ENCODE measurements around the gene TMEM50A.
"Not testable (repeated sequence)": the region's sequence is repeated elsewhere in the genome, so short reads cannot be mapped to it uniquely, and the experiment has no call there.

The TMEM50A gene

GRCh38 chr1:25336922-25337354 lies 1.2 kb upstream of the TMEM50A start:
- DNase-seq (ENCODE audit: low spot score): not testable (repeated sequence)

DNA sequence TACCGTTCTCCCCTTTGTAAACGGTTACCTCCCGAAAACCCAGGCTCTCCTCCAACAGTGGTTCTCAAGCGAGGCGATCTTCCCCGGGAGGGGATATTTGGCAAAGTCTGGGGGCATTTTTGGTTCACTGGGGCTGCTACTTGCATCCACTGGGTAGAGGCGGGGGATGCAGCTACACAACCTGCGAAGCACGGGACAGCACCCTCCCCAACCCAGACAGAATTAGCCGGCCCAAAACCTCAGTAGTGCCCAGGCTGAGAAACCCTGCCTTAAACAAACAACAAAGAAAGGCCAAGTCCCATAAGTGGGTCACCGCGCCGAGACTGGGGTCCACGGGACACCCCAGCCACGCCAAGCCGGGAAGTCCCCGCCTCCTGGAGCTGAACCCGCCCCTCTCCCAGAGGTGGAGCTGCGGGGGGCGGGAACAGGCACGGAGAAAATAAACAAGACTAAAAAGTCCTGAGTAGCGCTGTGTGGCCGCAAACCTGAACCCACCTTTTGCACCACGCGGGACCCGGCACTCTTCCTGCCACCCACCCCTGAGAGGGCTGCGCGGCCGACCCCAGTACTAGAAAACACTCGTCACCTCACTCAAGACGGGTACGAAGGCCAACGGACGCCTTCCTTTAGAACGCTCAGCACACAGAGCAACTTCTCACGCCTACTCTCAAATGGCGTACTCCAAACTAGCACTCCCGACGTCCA lies 499 bp upstream of the TMEM50A start:
- not testable (repeated sequence) for DNase-seq (ENCODE audit: low spot score)

DNA sequence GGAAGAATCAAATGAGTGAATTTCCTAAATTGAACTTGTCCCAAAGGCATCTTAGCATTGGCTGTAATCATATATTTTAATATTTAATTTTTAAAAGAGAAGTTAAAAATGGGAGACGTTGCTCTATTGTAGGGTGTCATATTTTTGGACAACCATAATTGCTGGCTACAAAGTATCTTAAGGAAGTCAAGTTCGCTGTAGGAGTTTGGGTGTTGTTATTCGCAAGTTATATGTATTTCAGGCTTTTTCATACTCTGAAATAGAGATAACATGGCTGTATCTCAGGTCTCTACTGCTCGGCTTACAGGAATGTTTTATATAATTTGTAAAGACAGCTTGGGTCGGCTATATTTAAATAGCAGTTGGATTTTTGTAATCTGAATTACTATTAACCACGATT lies 852 bp downstream of the TMEM50A start:
- peak; percentile 12 for DNase-seq (ENCODE audit: low spot score)

- DNase-seq (ENCODE audit: low spot score): no peak
These were observed 3.6 kb downstream of the TMEM50A start for GRCh38 chr1:25341746-25342145.

DNA sequence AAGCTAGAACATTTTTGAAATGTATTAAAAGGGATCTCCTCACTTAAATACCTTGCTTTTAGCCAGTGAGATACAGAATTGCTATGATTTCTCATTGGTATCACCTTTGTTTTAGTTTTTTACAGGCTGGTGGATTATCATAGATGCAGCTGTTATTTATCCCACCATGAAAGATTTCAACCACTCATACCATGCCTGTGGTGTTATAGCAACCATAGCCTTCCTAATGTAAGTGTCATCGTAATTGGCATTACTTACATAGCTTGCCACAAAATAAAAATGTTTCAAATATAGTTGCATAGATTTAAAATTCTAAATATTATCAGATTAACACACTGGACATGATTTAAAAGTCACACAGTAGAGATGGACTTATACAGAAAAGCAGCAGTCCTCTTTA lies 4.7 kb downstream of the TMEM50A start:
- DNase-seq (ENCODE audit: low spot score): no peak

- DNase-seq (ENCODE audit: low spot score): no peak
These were observed 5.7 kb downstream of the TMEM50A start for GRCh38 chr1:25343872-25344271.

DNA sequence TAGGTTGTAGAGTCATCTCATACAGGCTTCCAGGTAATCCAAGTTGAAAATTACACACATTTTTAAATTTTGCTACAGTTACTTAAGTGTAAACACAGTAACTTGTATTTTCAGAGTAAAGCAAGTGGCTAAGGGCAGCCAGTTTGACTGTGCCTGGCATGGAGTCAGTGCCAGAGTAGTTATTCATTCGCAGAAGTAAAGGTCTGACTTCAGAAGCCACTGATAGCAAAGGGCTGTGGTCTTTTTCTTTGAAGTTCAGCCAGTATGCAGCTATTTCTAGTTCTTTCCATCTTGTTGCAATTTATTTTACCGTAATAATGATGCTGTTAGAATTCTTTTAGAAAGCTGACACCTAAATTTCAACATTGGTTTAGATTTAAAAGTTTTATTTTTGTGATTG lies 9.4 kb downstream of the TMEM50A start:
- DNase-seq (ENCODE audit: low spot score): no peak

- no peak for DNase-seq (ENCODE audit: low spot score)
These were observed 11.5 kb downstream of the TMEM50A start for GRCh38 chr1:25349606-25350005.

DNA sequence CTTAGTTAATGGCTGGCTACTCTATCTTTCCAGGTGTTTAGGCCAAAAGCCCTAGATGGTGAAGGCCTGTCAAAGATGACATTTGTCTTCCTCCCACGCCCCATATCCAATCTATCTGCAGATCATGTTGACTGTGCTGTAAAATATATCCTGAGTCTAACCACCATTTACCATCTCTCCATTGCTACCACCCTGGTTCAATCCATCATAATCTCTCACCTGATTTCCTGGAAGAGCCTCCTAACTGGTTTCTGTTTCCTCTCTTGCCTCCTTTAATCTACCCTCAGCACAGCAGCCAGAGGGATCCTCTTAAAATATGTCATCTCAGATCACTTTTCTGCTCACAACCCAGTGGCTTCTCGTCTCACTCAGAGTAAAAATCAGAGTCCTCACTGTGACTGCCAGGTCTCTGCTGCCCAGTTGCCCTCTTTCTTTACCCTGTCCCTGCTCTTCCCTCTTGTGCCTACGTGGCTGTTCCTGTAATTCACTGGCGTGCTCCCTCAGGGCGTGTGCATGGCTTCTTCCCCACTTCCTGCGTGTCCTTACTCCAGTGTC lies 17.8 kb downstream of the TMEM50A start:
- no peak for DNase-seq (ENCODE audit: low spot score)

DNA sequence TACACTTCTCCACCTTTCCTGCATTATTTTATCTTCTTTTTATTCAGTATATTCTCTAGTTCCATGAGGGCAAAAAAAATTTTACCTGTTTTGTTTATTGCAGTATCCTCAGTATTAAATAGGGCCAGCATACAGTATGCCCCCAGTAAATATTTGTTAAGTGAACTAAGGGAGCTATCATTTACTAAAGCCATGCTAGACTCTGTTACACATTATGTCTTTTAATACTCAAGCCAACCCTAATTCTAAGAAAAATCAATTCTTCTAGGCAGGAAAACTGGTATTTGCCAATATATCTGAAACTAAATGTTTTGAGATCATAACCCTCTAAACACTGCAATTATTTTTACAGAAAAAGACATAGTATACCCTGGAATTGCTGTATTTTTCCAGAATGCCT lies 18.3 kb downstream of the TMEM50A start:
- DNase-seq (ENCODE audit: low spot score): no peak

GRCh38 chr1:25356848-25357247 lies 18.7 kb downstream of the TMEM50A start:
- no peak for DNase-seq (ENCODE audit: low spot score)

- DNase-seq (ENCODE audit: low spot score): no peak
These were observed 22.8 kb downstream of the TMEM50A start for GRCh38 chr1:25360596-25361581.

DNA sequence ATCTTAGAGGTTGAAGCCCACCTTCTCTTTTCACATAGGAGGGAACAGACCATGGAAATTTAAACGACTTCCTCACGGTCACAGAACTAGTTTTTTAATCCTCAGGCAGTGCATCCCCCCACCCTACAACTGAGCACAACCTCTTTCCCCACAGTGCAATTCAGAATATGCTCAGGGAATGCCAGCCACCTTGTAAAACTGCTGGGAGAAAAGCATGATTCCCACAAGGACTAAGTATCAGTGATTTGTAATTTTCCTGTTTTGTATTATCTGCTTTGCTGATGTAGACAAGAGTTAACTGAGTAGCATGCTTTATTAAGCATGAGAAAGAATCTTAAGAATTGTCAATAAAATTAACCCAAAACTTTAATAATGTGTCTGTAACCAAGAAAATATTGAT lies 23.8 kb downstream of the TMEM50A start:
- no peak for DNase-seq (ENCODE audit: low spot score)

- not testable (repeated sequence) for DNase-seq (ENCODE audit: low spot score)
These were observed 24.8 kb downstream of the TMEM50A start for GRCh38 chr1:25362634-25363559.

DNA sequence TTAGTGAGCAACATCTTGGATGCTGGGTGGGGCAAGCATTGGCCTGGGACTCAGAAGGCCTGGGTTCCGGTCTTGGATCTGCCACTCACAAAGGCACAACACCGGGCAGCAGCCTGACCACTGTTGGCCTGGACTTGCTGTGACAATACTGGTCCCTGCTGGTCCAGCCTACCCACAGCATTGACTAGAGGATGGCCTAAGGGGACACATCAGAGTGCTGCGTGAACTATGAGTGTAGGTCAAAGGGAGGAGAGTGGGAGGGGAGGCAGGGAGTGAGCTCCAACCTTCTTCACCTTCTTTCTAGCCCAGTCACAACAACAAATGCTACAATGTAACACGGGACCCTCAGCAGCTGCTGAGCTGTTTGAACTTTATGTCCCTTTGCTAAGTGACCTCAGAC lies 31.1 kb downstream of the TMEM50A start:
- no peak for DNase-seq (ENCODE audit: low spot score)

DNA sequence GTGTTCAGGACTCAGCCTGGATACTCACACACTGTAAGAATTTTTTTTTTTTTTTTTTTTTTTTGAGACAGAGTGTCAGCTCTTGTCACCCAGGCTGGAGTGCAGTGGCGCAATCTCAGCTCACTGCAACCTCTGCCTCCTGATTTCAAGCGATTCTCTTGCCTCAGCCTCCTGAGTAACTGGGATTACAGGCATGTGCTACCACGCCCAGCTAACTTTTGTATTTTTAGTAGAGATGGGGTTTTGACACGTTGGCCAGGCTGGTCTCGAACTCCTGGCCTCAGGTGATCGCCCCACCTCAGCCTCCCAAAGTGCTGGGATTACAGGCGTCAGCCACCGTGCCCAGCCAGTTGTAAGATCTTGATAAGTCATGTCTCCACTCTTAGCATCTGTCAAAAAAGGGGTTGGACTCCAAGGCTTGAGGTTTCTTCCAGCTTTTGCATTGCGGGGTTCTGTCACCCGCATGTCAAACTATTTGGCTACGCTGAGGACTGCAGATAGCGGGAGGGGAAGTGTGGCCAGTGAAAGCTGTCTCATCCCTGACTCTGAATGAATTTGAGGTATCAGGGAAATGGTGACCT lies 31.6 kb downstream of the TMEM50A start:
- not testable (repeated sequence) for DNase-seq (ENCODE audit: low spot score)

GRCh38 chr1:25371757-25372156 lies 33.6 kb downstream of the TMEM50A start:
- DNase-seq (ENCODE audit: low spot score): not testable (repeated sequence)

DNA sequence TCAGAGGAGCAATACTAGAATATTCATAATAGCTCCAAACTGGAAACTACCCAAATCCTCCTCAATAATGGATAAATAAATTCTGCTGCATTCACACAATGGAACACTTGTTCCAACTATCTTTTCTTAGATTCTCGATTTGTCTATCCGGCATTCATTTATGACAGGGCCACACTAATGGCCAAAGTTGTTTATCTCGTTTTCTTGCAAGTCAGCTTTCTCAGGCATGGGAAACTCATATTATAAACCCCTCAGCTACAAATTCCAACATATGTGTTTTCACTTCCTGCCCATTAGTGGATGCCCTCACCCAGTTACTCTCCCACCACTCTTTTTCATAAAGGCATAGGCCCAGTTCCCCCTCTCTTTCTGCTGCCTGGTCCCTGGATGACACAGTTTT lies 40.2 kb downstream of the TMEM50A start:
- not testable (repeated sequence) for DNase-seq (ENCODE audit: low spot score)

DNA sequence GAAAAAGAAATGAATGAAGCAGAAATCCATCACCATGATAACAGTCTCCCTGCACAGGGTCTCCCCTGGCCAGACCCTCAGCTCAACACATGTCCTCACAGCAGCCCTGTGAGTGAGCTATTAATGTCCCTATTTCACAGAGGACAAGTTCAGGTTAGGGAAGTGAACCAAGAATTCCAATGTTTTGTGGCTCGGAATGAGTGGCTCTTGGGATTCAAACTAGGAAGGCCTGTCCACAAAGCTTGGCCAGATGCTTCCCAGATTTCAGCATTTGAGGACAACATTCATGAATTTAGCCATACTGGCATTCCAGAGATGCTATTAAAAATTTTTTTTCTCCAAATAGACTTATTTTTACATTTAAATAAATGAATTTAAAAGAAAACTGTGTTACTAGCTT lies 44.4 kb downstream of the TMEM50A start:
- DNase-seq (ENCODE audit: low spot score): not testable (repeated sequence)

DNA sequence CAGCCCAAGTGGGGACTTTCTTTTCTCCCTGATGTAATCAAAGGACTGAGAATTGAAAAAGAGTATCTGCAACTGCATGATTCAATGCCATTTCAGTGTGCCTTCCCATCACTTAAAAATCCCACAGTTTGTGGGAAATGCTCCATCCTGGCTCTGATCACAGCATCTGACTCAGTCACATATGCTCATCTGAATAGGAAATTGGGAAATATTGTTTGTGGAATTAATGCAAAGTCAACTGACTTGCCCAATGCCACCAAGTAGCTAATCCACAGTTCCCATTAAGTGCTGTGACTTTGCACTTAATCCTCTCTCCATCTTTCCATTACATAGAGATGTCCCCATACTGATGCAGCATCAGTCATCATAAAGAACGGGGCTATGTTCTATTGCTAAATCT lies 45.0 kb downstream of the TMEM50A start:
- not testable (repeated sequence) for DNase-seq (ENCODE audit: low spot score)

- not testable (repeated sequence) for DNase-seq (ENCODE audit: low spot score)
These were observed 45.7 kb downstream of the TMEM50A start for GRCh38 chr1:25383875-25384274.
